ENCODE results near the gene IQUB. TPM values are rescaled to one million over a fixed set of nuclear protein-coding genes. Genes with fewer than 3 reads are reported as not detected.
A peak's percentile ranks its signal among the peaks of the same experiment; 100 is the strongest.

The IQUB gene
- total and polyA plus RNA-seq, 4 donors: 1.4 to 7.8 (median 4.6) TPM

GRCh38 chr7:123435080-123435700 is 99.2 kb downstream of the IQUB start:
- Histone ChIP-seq H3K4me3 (ENCODE audit: low read depth, low read length) (no peak overlapping the region), H3K4me1 (ENCODE audit: control insufficient read depth, insufficient read depth, low read length) (no peaks in the 10 kb centered on the region), H3K9me3 (ENCODE audit: control insufficient read depth, insufficient read depth, low read length) (no peaks in the 10 kb centered on the region), H3K36me3 (ENCODE audit: control insufficient read depth, insufficient read depth, low read length) (no peaks in the 10 kb centered on the region), H3K27ac (ENCODE audit: low read depth, low read length) (no peak overlapping the region), H3K27me3 (ENCODE audit: control insufficient read depth, insufficient read depth, low read length) (no peaks in the 10 kb centered on the region)
- WGBS (ENCODE audit: insufficient coverage): no CpG with 5 or more reads among the region's 4 CpGs
- DNase-seq (ENCODE audit: low read depth in 4 of 6, low spot score in 6 of 6): no peak

DNA sequence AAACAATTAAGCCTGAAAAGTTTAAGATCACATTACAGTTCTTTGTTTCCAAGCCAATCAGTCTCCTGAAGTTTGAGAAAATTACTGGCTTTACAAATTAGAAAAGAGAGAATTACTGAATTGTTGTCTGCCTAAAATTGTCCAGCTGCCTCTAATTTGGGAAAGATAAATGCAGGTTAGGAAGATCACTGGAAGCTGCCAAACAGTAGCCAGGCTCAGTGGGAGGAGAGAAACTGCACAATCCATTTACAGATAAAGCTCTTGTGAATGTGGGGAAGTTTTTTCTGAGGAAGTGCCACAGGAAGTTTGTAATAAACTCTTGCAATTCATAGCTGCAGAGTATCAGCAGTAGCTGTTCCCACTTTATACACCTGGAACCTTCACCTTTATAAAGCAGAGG is 100.7 kb downstream of the IQUB start:
- Histone ChIP-seq H3K27me3 (ENCODE audit: control insufficient read depth, insufficient read depth, low read length) (no peaks in the 10 kb centered on the region), H3K36me3 (ENCODE audit: control insufficient read depth, insufficient read depth, low read length) (no peaks in the 10 kb centered on the region), H3K4me1 (ENCODE audit: control insufficient read depth, insufficient read depth, low read length) (no peaks in the 10 kb centered on the region), H3K27ac (ENCODE audit: low read depth, low read length) (no peak overlapping the region), H3K4me3 (ENCODE audit: low read depth, low read length) (no peak overlapping the region), H3K9me3 (ENCODE audit: control insufficient read depth, insufficient read depth, low read length) (no peaks in the 10 kb centered on the region)
- no peak for DNase-seq (ENCODE audit: low read depth in 4 of 6, low spot score in 6 of 6)

- Histone ChIP-seq H3K4me3 (ENCODE audit: low read depth, low read length) (no peak overlapping the region), H3K27ac (ENCODE audit: low read depth, low read length) (no peak overlapping the region), H3K4me1 (ENCODE audit: control insufficient read depth, insufficient read depth, low read length) (no peaks in the 10 kb centered on the region), H3K36me3 (ENCODE audit: control insufficient read depth, insufficient read depth, low read length) (no peaks in the 10 kb centered on the region), H3K9me3 (ENCODE audit: control insufficient read depth, insufficient read depth, low read length) (no peaks in the 10 kb centered on the region), H3K27me3 (ENCODE audit: control insufficient read depth, insufficient read depth, low read length) (no peaks in the 10 kb centered on the region)
- DNase-seq (ENCODE audit: low read depth in 4 of 6, low spot score in 6 of 6): no peak
- no CpG with 5 or more reads among the region's 2 CpGs for WGBS (ENCODE audit: insufficient coverage)
These were observed 101.8 kb downstream of the IQUB start for GRCh38 chr7:123432601-123433000.

- no peaks in the 10 kb centered on the region for H3K36me3 ChIP-seq (ENCODE audit: control insufficient read depth, insufficient read depth, low read length)
- 89% methylated on average over 3 of the region's 5 CpGs for WGBS (ENCODE audit: insufficient coverage)
- H3K4me1 ChIP-seq (ENCODE audit: control insufficient read depth, insufficient read depth, low read length): no peaks in the 10 kb centered on the region
- H3K27ac ChIP-seq (ENCODE audit: low read depth, low read length): no peak overlapping the region
- H3K27me3 ChIP-seq (ENCODE audit: control insufficient read depth, insufficient read depth, low read length): no peaks in the 10 kb centered on the region
- no peak for DNase-seq (ENCODE audit: low read depth in 4 of 6, low spot score in 6 of 6)
- H3K9me3 ChIP-seq (ENCODE audit: control insufficient read depth, insufficient read depth, low read length): no peaks in the 10 kb centered on the region
- no peak overlapping the region for H3K4me3 ChIP-seq (ENCODE audit: low read depth, low read length)
These were observed 103.2 kb downstream of the IQUB start for GRCh38 chr7:123431075-123431614.

DNA sequence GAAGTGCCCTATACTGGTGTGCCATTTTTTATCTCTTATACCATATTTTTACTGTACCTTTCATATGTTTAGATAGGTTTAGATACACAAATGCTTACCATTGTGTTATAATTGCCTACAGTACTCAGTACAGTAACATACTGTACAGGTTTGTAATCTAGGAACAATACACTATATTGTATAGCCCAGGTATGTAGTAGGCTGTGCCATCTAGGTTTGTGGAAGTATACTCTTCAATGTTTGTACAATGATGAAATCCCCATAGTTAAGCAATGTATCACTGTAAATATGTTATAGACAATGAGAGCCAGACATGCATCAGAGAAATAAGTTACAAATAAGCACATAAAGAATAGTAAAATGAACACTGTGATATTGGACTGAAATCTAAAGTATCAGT is 109.1 kb downstream of the IQUB start:
- no peak overlapping the region for H3K4me3 ChIP-seq (ENCODE audit: low read depth, low read length)
- no peaks in the 10 kb centered on the region for H3K4me1 ChIP-seq (ENCODE audit: control insufficient read depth, insufficient read depth, low read length)
- DNase-seq (ENCODE audit: low read depth in 4 of 6, low spot score in 6 of 6): no peak
- H3K36me3 ChIP-seq (ENCODE audit: control insufficient read depth, insufficient read depth, low read length): no peaks in the 10 kb centered on the region
- H3K27ac ChIP-seq (ENCODE audit: low read depth, low read length): no peak overlapping the region
- H3K9me3 ChIP-seq (ENCODE audit: control insufficient read depth, insufficient read depth, low read length): peaks cover 2% of the 10 kb centered on the region
- H3K27me3 ChIP-seq (ENCODE audit: control insufficient read depth, insufficient read depth, low read length): no peaks in the 10 kb centered on the region

DNA sequence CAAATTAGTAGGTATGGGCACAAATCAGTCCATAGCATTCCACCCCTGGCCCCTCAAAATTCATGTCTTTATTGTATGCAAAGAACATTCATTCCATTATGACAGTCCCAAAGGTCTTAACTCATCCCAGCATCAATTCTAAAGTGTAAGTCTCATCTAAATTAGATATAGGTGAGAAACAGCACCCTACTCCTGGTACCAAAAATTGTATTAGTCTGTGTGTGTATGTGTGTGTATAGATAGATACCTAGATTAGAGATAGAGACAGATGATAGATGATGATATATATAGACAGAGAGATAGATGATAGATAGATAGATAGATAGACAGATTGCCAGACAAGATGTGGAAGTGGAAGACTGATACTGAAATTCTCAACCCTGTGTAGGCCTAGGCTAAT is 109.9 kb downstream of the IQUB start:
- Histone ChIP-seq H3K9me3 (ENCODE audit: control insufficient read depth, insufficient read depth, low read length) (peaks cover 2% of the 10 kb centered on the region), H3K4me1 (ENCODE audit: control insufficient read depth, insufficient read depth, low read length) (no peaks in the 10 kb centered on the region), H3K36me3 (ENCODE audit: control insufficient read depth, insufficient read depth, low read length) (no peaks in the 10 kb centered on the region), H3K27me3 (ENCODE audit: control insufficient read depth, insufficient read depth, low read length) (no peaks in the 10 kb centered on the region), H3K4me3 (ENCODE audit: low read depth, low read length) (no peak overlapping the region), H3K27ac (ENCODE audit: low read depth, low read length) (no peak overlapping the region)
- no peak for DNase-seq (ENCODE audit: low read depth in 4 of 6, low spot score in 6 of 6)

- H3K27me3 ChIP-seq (ENCODE audit: control insufficient read depth, insufficient read depth, low read length): no peaks in the 10 kb centered on the region
- H3K36me3 ChIP-seq (ENCODE audit: control insufficient read depth, insufficient read depth, low read length): no peaks in the 10 kb centered on the region
- H3K4me3 ChIP-seq (ENCODE audit: low read depth, low read length): no peak overlapping the region
- no CpG with 5 or more reads among the region's 2 CpGs for WGBS (ENCODE audit: insufficient coverage)
- peaks cover 2% of the 10 kb centered on the region for H3K9me3 ChIP-seq (ENCODE audit: control insufficient read depth, insufficient read depth, low read length)
- no peak overlapping the region for H3K27ac ChIP-seq (ENCODE audit: low read depth, low read length)
- DNase-seq (ENCODE audit: low read depth in 4 of 6, low spot score in 6 of 6): no peak
- H3K4me1 ChIP-seq (ENCODE audit: control insufficient read depth, insufficient read depth, low read length): no peaks in the 10 kb centered on the region
These were observed 110.8 kb downstream of the IQUB start for GRCh38 chr7:123423622-123424021.

- Histone ChIP-seq H3K27ac (ENCODE audit: low read depth, low read length) (no peak overlapping the region), H3K36me3 (ENCODE audit: control insufficient read depth, insufficient read depth, low read length) (no peaks in the 10 kb centered on the region), H3K4me3 (ENCODE audit: low read depth, low read length) (no peak overlapping the region), H3K9me3 (ENCODE audit: control insufficient read depth, insufficient read depth, low read length) (peaks cover 8% of the 10 kb centered on the region), H3K4me1 (ENCODE audit: control insufficient read depth, insufficient read depth, low read length) (no peaks in the 10 kb centered on the region), H3K27me3 (ENCODE audit: control insufficient read depth, insufficient read depth, low read length) (no peaks in the 10 kb centered on the region)
- DNase-seq (ENCODE audit: low read depth in 4 of 6, low spot score in 6 of 6): no peak
- WGBS (ENCODE audit: insufficient coverage): 79% methylated on average over 2 of the region's 2 CpGs
These were observed 116.8 kb downstream of the IQUB start for GRCh38 chr7:123417580-123417979.

GRCh38 chr7:123415625-123416024 is 118.8 kb downstream of the IQUB start:
- DNase-seq (ENCODE audit: low read depth in 4 of 6, low spot score in 6 of 6): no peak
- H3K9me3 ChIP-seq (ENCODE audit: control insufficient read depth, insufficient read depth, low read length): peaks cover 8% of the 10 kb centered on the region
- no CpG with 5 or more reads among the region's 1 CpG for WGBS (ENCODE audit: insufficient coverage)
- no peaks in the 10 kb centered on the region for H3K4me1 ChIP-seq (ENCODE audit: control insufficient read depth, insufficient read depth, low read length)
- no peaks in the 10 kb centered on the region for H3K27me3 ChIP-seq (ENCODE audit: control insufficient read depth, insufficient read depth, low read length)
- H3K27ac ChIP-seq (ENCODE audit: low read depth, low read length): no peak overlapping the region
- no peak overlapping the region for H3K4me3 ChIP-seq (ENCODE audit: low read depth, low read length)
- no peaks in the 10 kb centered on the region for H3K36me3 ChIP-seq (ENCODE audit: control insufficient read depth, insufficient read depth, low read length)

DNA sequence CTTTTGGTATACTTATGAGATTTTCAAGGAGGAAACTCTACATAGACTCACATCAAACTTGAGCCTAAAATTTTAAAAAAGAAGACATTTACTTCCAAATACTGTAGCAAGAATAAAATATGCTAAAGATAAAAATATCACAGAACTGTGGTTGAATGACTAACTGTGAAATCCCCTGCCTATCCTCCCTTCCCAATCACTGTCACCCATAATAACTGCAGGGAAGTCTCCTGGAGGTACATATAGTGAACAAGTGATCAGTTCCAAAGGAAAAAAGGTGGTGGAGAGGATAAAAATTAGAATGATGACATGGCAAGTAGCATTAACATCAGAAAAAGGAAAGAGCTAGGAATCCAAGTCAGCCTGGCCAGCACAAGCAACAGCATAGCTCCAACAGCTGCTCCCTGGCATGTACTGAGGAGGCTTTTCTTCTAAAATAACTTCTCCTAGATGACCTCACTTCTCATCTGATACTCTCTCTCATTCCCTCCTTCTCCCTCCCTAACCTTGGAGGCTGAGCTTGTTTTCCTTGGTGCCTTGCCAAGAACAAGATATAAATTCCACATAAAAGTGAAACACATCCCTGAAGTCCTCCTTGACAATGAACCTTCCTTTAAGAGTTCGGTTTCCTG is 124.0 kb downstream of the IQUB start:
- Histone ChIP-seq H3K9me3 (ENCODE audit: control insufficient read depth, insufficient read depth, low read length) (no peaks in the 10 kb centered on the region), H3K4me3 (ENCODE audit: low read depth, low read length) (no peak overlapping the region), H3K36me3 (ENCODE audit: control insufficient read depth, insufficient read depth, low read length) (no peaks in the 10 kb centered on the region), H3K27me3 (ENCODE audit: control insufficient read depth, insufficient read depth, low read length) (no peaks in the 10 kb centered on the region), H3K4me1 (ENCODE audit: control insufficient read depth, insufficient read depth, low read length) (no peaks in the 10 kb centered on the region), H3K27ac (ENCODE audit: low read depth, low read length) (no peak overlapping the region)
- peak in 4 of 6 donors; percentile 9 to 77 (median 23) for DNase-seq (ENCODE audit: low read depth in 4 of 6, low spot score in 6 of 6)
- no CpG with 5 or more reads among the region's 1 CpG for WGBS (ENCODE audit: insufficient coverage)

All from spinal cord (tissue), 10 donors.